Measurements from ENCODE around the gene CNBP.

CNBP gene

GRCh38 chr3:129121792-129122411 is 61.8 kb downstream of the CNBP start, which contains the start of gene RAB43:
TSS of gene RAB43 (minus strand) at chr3:129121804. CDS start at chr3:129121489, 315 bp downstream.
- TF ChIP-seq FOXP2 (optimal IDR thresholded peaks at IDR 0.05; ENCODE audit: borderline replicate concordance, extremely low read depth, extremely low read length, insufficient read depth), result no peak
- TF ChIP-seq POLR2AphosphoS5 (IDR thresholded peaks at IDR 0.05; ENCODE audit: low read depth, low read length), result no peak
- TF ChIP-seq TAF1 (IDR thresholded peaks at IDR 0.05; ENCODE audit: borderline replicate concordance, insufficient read depth, low read length), result no peak
- no peak for TF ChIP-seq SIN3A (IDR thresholded peaks at IDR 0.05; ENCODE audit: borderline replicate concordance, insufficient read depth, low read length)
- TF ChIP-seq REST (IDR thresholded peaks at IDR 0.05; ENCODE audit: insufficient read depth in 1 of 2, low read depth in 2 of 2, low read length in 2 of 2), result no peak

GRCh38 chr3:129121016-129121791 is 62.5 kb downstream of the CNBP start:
- no peak for TF ChIP-seq TAF1 (IDR thresholded peaks at IDR 0.05; ENCODE audit: borderline replicate concordance, insufficient read depth, low read length)
- TF ChIP-seq POLR2AphosphoS5 (IDR thresholded peaks at IDR 0.05; ENCODE audit: low read depth, low read length), result no peak
- TF ChIP-seq FOXP2 (optimal IDR thresholded peaks at IDR 0.05; ENCODE audit: borderline replicate concordance, extremely low read depth, extremely low read length, insufficient read depth), result peak; percentile 15
- no peak for TF ChIP-seq SIN3A (IDR thresholded peaks at IDR 0.05; ENCODE audit: borderline replicate concordance, insufficient read depth, low read length)
- TF ChIP-seq REST (IDR thresholded peaks at IDR 0.05; ENCODE audit: insufficient read depth in 1 of 2, low read depth in 2 of 2, low read length in 2 of 2), result no peak

- TF ChIP-seq TAF1 (IDR thresholded peaks at IDR 0.05; ENCODE audit: borderline replicate concordance, insufficient read depth, low read length) (peak; percentile 70; the same call in 1 of the 2 replicates), REST (IDR thresholded peaks at IDR 0.05; ENCODE audit: insufficient read depth in 1 of 2, low read depth in 2 of 2, low read length in 2 of 2) (no peak), FOXP2 (optimal IDR thresholded peaks at IDR 0.05; ENCODE audit: borderline replicate concordance, extremely low read depth, extremely low read length, insufficient read depth) (peak; percentile 15), SIN3A (IDR thresholded peaks at IDR 0.05; ENCODE audit: borderline replicate concordance, insufficient read depth, low read length) (peak; percentile 78; the same call in 1 of the 2 replicates), POLR2AphosphoS5 (IDR thresholded peaks at IDR 0.05; ENCODE audit: low read depth, low read length) (peak; percentile 73; the same call in 1 of the 2 replicates)
Measured at GRCh38 chr3:129120254-129121004, 63.3 kb downstream of the CNBP start.

- TF ChIP-seq POLR2AphosphoS5 (IDR thresholded peaks at IDR 0.05; ENCODE audit: low read depth, low read length) (no peak), FOXP2 (optimal IDR thresholded peaks at IDR 0.05; ENCODE audit: borderline replicate concordance, extremely low read depth, extremely low read length, insufficient read depth) (no peak), SIN3A (IDR thresholded peaks at IDR 0.05; ENCODE audit: borderline replicate concordance, insufficient read depth, low read length) (no peak), TAF1 (IDR thresholded peaks at IDR 0.05; ENCODE audit: borderline replicate concordance, insufficient read depth, low read length) (no peak), REST (IDR thresholded peaks at IDR 0.05; ENCODE audit: insufficient read depth in 1 of 2, low read depth in 2 of 2, low read length in 2 of 2) (no peak)
Measured at GRCh38 chr3:129119365-129120100, 64.2 kb downstream of the CNBP start.

Measured in PFSK-1 (cell line).